Spleen (tissue), 11 donors: ENCODE measurements around the gene SMAD3. TPM values are rescaled to one million over a fixed set of nuclear protein-coding genes. Genes with fewer than 3 reads are reported as not detected.

ENCODE experiments used
- DNase-seq: peaks from one replicate; pipeline ENCODE4 v3.0.0-alpha.2; 2020
- H3K27ac ChIP-seq, 8 donors: fragments of 200-600 bp; sonication (generic) in 7 of 8; 1 replicate in 4 of 8; 2 replicates in 4 of 8; pipeline versions ENCODE4 v1.5.0 to v1.8.0; 2016 to 2021; ENCODE audit warnings: inconsistent platforms in 4 of 8, mild to moderate bottlenecking in 4 of 8, moderate library complexity in 1 of 8
- H3K27me3 ChIP-seq, 7 donors: fragments of 200-600 bp; sonication (generic) in 6 of 7; replicated peaks in 1 of 7; 1 replicate in 4 of 7; 2 replicates in 3 of 7; pipeline versions ENCODE4 v1.5.0 to v1.8.0; 2016 to 2021; ENCODE audit warnings: inconsistent platforms in 3 of 7, mild to moderate bottlenecking in 1 of 7
- H3K36me3 ChIP-seq, 6 donors: fragments of 200-600 bp; sonication (generic) in 5 of 6; 1 replicate in 4 of 6; 2 replicates in 2 of 6; pipeline versions ENCODE4 v1.5.0 to v1.8.0; 2016 to 2021; ENCODE audit warnings: inconsistent platforms in 2 of 6
- H3K4me1 ChIP-seq, 6 donors: fragments of 200-600 bp; sonication (generic) in 5 of 6; 1 replicate in 3 of 6; 2 replicates in 3 of 6; pipeline versions ENCODE4 v1.5.0 to v1.8.0; 2016 to 2021; ENCODE audit warnings: inconsistent platforms in 3 of 6
- H3K4me3 ChIP-seq, 8 donors: fragments of 200-600 bp; sonication (generic) in 7 of 8; 1 replicate in 4 of 8; 2 replicates in 4 of 8; pipeline versions ENCODE4 v1.5.0 to v1.8.0; 2016 to 2021; ENCODE audit warnings: inconsistent platforms in 4 of 8, mild to moderate bottlenecking in 4 of 8, moderate library complexity in 2 of 8
- H3K9me3 ChIP-seq, 8 donors: fragments of 200-600 bp; sonication (generic) in 7 of 8; 1 replicate in 4 of 8; 2 replicates in 4 of 8; pipeline versions ENCODE4 v1.5.0 to v1.8.0; 2016 to 2021; ENCODE audit warnings: inconsistent platforms in 4 of 8
- POLR2A ChIP-seq, 3 donors: fragments of 450-650 bp; IDR thresholded peaks; one replicate each; pipeline ENCODE4 v1.5.1; 2017; ENCODE audit warnings: antibody characterized with exemption in 3 of 3, mild to moderate bottlenecking in 1 of 3
- POLR2AphosphoS5 ChIP-seq, 3 donors: sonication (generic); formaldehyde crosslinking; IDR thresholded peaks; one replicate each; pipeline ENCODE4 v1.5.1; 2017; ENCODE audit warnings: antibody characterized with exemption in 3 of 3
- WGBS, 5 donors: extraction: QIAGEN DNeasy Blood & Tissue Kit in 3 of 5; methylation state at CpG; one replicate each; pipeline versions ENCODE4 v1.1.5 to v1.1.7; 2013 to 2018; 5-methylcytosine and 5-hydroxymethylcytosine counted together
- intact Hi-C: fragments of 100-400 bp; cut with DNase I; formaldehyde crosslinking; loops from one replicate; pipeline ENCODE4 v1.15.0; 2023; ENCODE audit warnings: low total_unique reads
- polyA plus RNA-seq, 3 donors: library from polyadenylated mRNA; stranded (reverse); fragments of 200-250 nt; gene quantifications; one replicate each; pipeline ENCODE4 v1.2.1, GENCODE V29; 2013
- total RNA-seq, 7 donors: library from RNA; depleted of rRNA in 3 of 7; stranded (reverse); fragments of >200 nt in 3 of 7; fragmentation: NEBNext Ultra II Directional in 4 of 7; extraction: Animal tissue kit (Norgen Biotek cat#: 25700) in 4 of 7; gene quantifications; one replicate each; pipeline versions ENCODE4 v1.1.0 to v1.2.1, GENCODE V29; 2016 to 2021
- TF ChIP-seq, protein P1 (sequence below), 11 experiments: fragments of 200-600 bp in 7 of 11; fragments of 450-650 bp in 4 of 11; sonication (generic) in 4 of 11; IDR thresholded peaks in 8 of 11; conservative IDR thresholded peaks in 3 of 11; 1 replicate in 7 of 11; 2 replicates in 4 of 11; pipeline versions ENCODE4 v1.4.0 to v1.8.0; 2016 to 2021; ENCODE audit warnings: antibody characterized with exemption in 11 of 11, inconsistent platforms in 4 of 11, mild to moderate bottlenecking in 1 of 11
- donor health status: healthy with polysubstance abuse.
- donor health status: DM: no; HTN: no; CAD: no; lungs with moderate emphysema.
- donor health status: DM: no; HTN: no; CAD: no.
- donor health status: Bipolar disorder and iron deficiency.
- donor health status: healthy.
- donor health status: DM: no; HTN: no; CAD: no.
- donor health status: DM: yes; HTN: yes; CAD: no.

The SMAD3 gene
- total and polyA plus RNA-seq, 10 donors, result 8.3 to 78.4 (median 33.7) TPM

DNA sequence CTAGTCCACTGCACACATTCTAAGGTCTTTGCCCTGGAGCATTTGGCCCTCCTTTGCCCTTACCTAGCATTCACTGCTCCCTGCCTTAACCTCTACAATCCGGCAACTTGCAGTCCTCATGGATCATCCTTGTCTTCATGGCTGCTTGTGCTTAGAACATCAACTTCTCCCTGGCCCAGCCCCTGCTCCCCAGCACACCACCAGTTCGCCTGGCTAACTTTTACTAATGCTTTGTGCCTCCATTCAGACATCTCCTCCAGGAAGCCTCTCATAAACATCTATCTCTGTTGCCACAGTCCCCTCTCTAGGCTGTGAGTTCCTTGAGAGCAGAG is 131.9 kb downstream of the SMAD3 start:
- Histone ChIP-seq H3K4me3 (no peak overlapping the region), H3K36me3 (peaks cover 0 to 51% (median 21%) of the 10 kb centered on the region in 6 donors), H3K9me3 (no peaks in the 10 kb centered on the region), H3K27ac (no peak overlapping the region), H3K27me3 (no peaks in the 10 kb centered on the region), H3K4me1 (peaks cover 0 to 46% (median 25%) of the 10 kb centered on the region in 6 donors)
- intact Hi-C loops, result no loop called here
- peak in 1 of 3 donors; percentile 27 for TF ChIP-seq POLR2AphosphoS5 (IDR thresholded peaks at IDR 0.05)
- TF ChIP-seq, protein P1, sequence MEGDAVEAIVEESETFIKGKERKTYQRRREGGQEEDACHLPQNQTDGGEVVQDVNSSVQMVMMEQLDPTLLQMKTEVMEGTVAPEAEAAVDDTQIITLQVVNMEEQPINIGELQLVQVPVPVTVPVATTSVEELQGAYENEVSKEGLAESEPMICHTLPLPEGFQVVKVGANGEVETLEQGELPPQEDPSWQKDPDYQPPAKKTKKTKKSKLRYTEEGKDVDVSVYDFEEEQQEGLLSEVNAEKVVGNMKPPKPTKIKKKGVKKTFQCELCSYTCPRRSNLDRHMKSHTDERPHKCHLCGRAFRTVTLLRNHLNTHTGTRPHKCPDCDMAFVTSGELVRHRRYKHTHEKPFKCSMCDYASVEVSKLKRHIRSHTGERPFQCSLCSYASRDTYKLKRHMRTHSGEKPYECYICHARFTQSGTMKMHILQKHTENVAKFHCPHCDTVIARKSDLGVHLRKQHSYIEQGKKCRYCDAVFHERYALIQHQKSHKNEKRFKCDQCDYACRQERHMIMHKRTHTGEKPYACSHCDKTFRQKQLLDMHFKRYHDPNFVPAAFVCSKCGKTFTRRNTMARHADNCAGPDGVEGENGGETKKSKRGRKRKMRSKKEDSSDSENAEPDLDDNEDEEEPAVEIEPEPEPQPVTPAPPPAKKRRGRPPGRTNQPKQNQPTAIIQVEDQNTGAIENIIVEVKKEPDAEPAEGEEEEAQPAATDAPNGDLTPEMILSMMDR (IDR thresholded peaks at IDR 0.05 in 8 of 11, conservative IDR thresholded peaks at IDR 0.05 in 3 of 11), result no peak
- no peak for TF ChIP-seq POLR2A (IDR thresholded peaks at IDR 0.05)
- WGBS, 5 donors, result 87 to 98% (median 97%) methylated on average over 2 of the region's 2 CpGs
- no peak for DNase-seq

DNA sequence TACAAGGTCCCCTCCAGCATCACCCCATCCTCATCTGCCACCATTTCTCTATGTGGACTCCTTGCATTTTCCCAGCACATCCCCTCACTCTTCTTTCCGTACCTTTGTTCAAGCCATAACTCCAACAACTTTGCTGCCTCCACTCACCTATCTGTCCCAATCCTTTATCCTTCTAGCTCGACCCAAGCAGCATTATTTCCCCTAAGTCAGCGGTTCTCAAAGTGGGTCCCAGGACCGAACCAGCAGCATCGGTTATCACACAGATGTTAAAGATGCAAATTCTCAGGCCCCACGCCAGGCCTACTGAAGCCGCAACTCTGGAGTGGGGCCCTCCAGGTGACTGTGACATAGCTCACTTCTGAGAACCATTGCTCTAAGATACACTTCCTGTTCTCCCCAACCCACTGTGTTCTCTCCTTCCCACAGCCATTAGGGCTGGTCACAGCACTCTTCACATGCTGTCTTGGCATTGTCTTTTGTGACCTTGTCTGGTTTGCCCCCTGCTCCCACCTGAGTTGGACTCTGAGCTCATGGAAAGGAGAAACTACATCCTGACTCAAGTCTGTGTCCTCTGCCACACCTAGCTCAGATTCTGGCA is 132.9 kb downstream of the SMAD3 start:
- no peak for DNase-seq
- WGBS, 5 donors, result 70 to 90% (median 78%) methylated on average over 7 of the region's 7 CpGs
- Histone ChIP-seq H3K36me3 (peaks cover 0 to 51% (median 24%) of the 10 kb centered on the region in 6 donors), H3K4me1 (peaks cover 0 to 46% (median 25%) of the 10 kb centered on the region in 6 donors), H3K27ac (peak overlapping the region in 7 of 8 donors; percentile 33 to 72 (median 55)), H3K27me3 (no peaks in the 10 kb centered on the region), H3K9me3 (no peaks in the 10 kb centered on the region), H3K4me3 (no peak overlapping the region)
- intact Hi-C loops, result no loop called here
- TF ChIP-seq POLR2AphosphoS5 (IDR thresholded peaks at IDR 0.05), result peak in 1 of 3 donors; percentile 20
- TF ChIP-seq, protein P1 (IDR thresholded peaks at IDR 0.05 in 8 of 11, conservative IDR thresholded peaks at IDR 0.05 in 3 of 11), result no peak
- no peak for TF ChIP-seq POLR2A (IDR thresholded peaks at IDR 0.05)

DNA sequence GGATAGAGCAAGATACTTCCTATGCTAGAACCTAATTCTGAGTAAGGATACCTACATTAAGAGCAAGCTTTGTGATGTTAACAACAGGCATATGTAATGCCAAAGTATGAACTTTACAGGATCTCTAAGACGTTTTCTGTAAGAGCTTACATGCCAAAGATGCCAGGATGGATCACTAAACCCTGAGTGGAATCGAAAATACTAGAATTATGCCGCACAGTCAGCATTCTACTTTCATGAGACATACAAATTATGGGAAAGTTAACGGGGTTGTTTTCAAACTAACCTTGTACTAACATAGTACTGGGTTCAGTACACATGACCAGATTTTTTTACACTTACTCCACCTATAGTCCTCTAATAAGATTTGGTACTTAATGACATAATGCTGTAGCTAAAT is 134.0 kb downstream of the SMAD3 start:
- DNase-seq, result no peak
- Histone ChIP-seq H3K4me1 (peaks cover 0 to 46% (median 25%) of the 10 kb centered on the region in 6 donors), H3K9me3 (no peaks in the 10 kb centered on the region), H3K36me3 (peaks cover 0 to 52% (median 19%) of the 10 kb centered on the region in 6 donors), H3K27me3 (no peaks in the 10 kb centered on the region), H3K4me3 (no peak overlapping the region), H3K27ac (peak overlapping the region in 6 of 8 donors; percentile 13 to 72 (median 59))
- intact Hi-C loops, result no loop called here
- 85 to 91% (median 88%) methylated on average over 4 of the region's 4 CpGs for WGBS, 5 donors
- TF ChIP-seq POLR2AphosphoS5 (IDR thresholded peaks at IDR 0.05), result no peak
- no peak for TF ChIP-seq POLR2A (IDR thresholded peaks at IDR 0.05)
- TF ChIP-seq, protein P1 (IDR thresholded peaks at IDR 0.05 in 8 of 11, conservative IDR thresholded peaks at IDR 0.05 in 3 of 11), result no peak

DNA sequence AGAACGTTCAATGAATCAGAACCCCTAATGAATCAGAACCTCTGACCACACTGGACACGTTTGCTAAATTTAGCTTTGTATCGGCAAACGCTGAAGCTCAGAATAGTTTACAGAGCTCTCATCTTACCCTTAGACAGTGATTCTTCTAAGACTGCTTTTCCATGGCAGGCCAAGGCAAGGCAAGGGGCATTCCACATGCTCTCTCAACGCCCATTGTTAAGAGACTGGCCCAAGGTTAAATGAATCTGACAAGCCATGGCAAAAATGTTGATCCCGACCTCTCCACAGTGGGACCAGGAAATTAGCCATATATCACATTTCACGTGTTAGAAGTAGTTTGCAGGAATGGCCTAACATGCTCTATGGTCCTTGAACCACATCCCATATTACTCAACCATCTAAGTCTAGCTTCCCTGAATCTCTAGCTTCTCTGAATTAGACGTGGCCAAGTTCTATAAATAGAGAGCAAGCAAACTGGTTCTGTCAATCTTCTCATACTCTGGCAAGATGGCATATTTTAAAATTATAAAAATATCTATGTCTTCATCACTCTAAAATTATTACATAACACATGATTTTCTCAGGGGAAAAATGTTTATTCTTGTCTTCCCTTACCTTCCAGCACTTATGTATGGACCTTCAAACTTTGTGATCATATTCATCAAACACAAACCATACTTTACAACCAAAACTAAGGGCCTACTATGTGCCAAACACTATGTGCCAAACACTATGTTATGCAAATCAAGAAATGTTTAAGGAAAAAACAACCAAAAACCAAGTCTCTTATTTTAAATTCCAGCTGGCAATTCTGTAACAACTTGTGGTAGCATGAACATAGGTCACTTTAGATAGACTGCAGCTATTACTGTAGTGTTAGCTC is 134.7 kb downstream of the SMAD3 start:
- H3K27ac ChIP-seq, result peak overlapping the region in 5 of 8 donors; percentile 13 to 72 (median 63)
- 51 to 69% (median 62%) methylated on average over 8 of the region's 8 CpGs for WGBS, 5 donors

More for the DNA sequence above, 134.7 kb downstream of the SMAD3 start:
- no peak overlapping the region for H3K4me3 ChIP-seq
- DNase-seq, result no peak
- H3K27me3 ChIP-seq, result no peaks in the 10 kb centered on the region
- TF ChIP-seq POLR2AphosphoS5 (IDR thresholded peaks at IDR 0.05) (peak in 1 of 3 donors; percentile 44), POLR2A (IDR thresholded peaks at IDR 0.05) (no peak)
- TF ChIP-seq, protein P1 (IDR thresholded peaks at IDR 0.05 in 8 of 11, conservative IDR thresholded peaks at IDR 0.05 in 3 of 11), result no peak
- H3K4me1 ChIP-seq, result peaks cover 0 to 46% (median 25%) of the 10 kb centered on the region in 6 donors
- intact Hi-C loops, result no loop called here
- no peaks in the 10 kb centered on the region for H3K9me3 ChIP-seq
- H3K36me3 ChIP-seq, result peaks cover 0 to 53% (median 18%) of the 10 kb centered on the region in 6 donors
